Right cardiac atrium (tissue), 5 donors: Measurements from ENCODE around the gene MEGF8. TPM values are rescaled to one million over a fixed set of nuclear protein-coding genes. Genes with fewer than 3 reads are reported as not detected.
A peak's percentile ranks its signal among the peaks of the same experiment; 100 is the strongest.

Experiments
- ATAC-seq, 2 donors: fragments of 200-7000 bp; cut with Tn5 transposase; one replicate each; pipeline versions ENCODE4 v1.8.0 to v1.9.1; 2020; ENCODE audit warnings: moderate library complexity in 2 of 2, mild to moderate bottlenecking in 1 of 2
- DNase-seq, 3 donors: peaks; one replicate each; pipeline ENCODE4 v3.0.0-alpha.2; 2020
- H3K27ac ChIP-seq: one replicate; pipeline ENCODE4 v1.5.1; 2013; ENCODE audit warnings: mild to moderate bottlenecking, low read length, control low read depth, moderate library complexity
- H3K27me3 ChIP-seq: one replicate; pipeline ENCODE4 v1.6.1; 2013; ENCODE audit not compliant: control insufficient read depth, insufficient read depth
- H3K4me1 ChIP-seq: one replicate; pipeline ENCODE4 v1.6.1; 2013; ENCODE audit warnings: low read length; ENCODE audit not compliant: control insufficient read depth, insufficient read depth
- H3K4me3 ChIP-seq: one replicate; pipeline ENCODE4 v1.5.1; 2013; ENCODE audit warnings: low read length, control low read depth
- H3K9me3 ChIP-seq: one replicate; pipeline ENCODE4 v1.6.1; 2013; ENCODE audit warnings: low read length; ENCODE audit not compliant: control insufficient read depth
- WGBS: extraction: QIAGEN DNeasy Blood & Tissue Kit; methylation state at CpG from one replicate; pipeline ENCODE4 v1.1.7; 2013; 5-methylcytosine and 5-hydroxymethylcytosine counted together
- intact Hi-C, 4 donors: fragments of 100-400 bp; cut with DNase I; formaldehyde crosslinking; loops; one replicate each; pipeline versions ENCODE4 v1.11.0 to v1.14.0; 2022 to 2023
- polyA plus RNA-seq: library from polyadenylated mRNA; stranded (reverse); fragments of 200-250 nt; gene quantifications from one replicate; pipeline ENCODE4 v1.2.3, GENCODE V29; 2013
- total RNA-seq, 4 donors: library from RNA; stranded (reverse); fragmentation: NEBNext Ultra II Directional; extraction: Animal tissue kit (Norgen Biotek cat#: 25700); gene quantifications; one replicate each; pipeline ENCODE4 v1.2.1, GENCODE V29; 2021
- donor health status: healthy with polysubstance abuse.
- donor health status: DM: no; HTN: yes; CAD: no.
- donor health status: DM: no; HTN: no; CAD: no.
- donor health status: DM: no; HTN: yes; CAD: no; lungs with severe emphysema.
- donor health status: DM: yes; HTN: yes; CAD: no.

MEGF8 gene
- total and polyA plus RNA-seq, 5 donors = 28.6 to 36.3 (median 31.7) TPM

DNA sequence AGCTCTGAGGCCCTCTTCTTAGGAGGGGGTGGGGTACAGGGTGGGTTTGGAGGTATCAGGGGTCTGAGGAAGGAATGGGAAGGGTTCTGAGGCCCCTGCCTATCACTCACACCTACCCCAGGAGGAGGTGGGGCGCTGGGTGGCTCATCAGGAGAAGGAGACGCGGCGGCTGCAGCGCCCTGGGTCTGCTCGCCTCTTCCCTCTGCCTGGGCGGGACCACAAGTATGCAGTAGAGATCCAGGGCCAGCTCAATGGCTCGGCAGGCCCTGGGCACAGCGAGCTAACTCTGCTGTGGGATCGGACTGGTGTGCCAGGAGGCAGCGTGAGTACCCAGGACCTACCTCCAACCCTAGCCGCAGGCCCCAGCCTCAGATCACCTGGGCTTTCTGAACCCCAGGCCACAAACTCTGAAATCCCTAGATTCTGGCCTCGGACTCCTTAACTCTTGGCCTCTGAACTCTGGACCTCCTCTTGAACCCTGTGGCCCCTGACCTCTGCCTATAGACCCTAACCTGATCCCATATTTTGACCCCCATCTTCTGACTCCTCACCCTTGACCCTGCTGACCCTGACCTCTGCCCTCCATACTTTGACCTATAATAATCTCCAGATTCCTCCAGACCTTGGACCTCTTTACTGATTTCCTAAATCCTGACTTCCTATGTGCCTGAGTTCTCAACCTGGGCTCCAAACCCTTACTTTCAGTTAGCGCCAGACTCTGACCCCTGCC, 24.1 kb downstream of the MEGF8 start:
- H3K27me3 ChIP-seq = no peaks in the 10 kb centered on the region
- DNase-seq = no peak
- H3K4me3 ChIP-seq = no peak overlapping the region
- intact Hi-C loops = no loop called here
- no peaks in the 10 kb centered on the region for H3K9me3 ChIP-seq
- no peak for ATAC-seq
- 96% methylated on average over 14 of the region's 14 CpGs for WGBS
- H3K4me1 ChIP-seq = no peaks in the 10 kb centered on the region
- H3K27ac ChIP-seq = no peak overlapping the region

- intact Hi-C loops = no loop called here
- DNase-seq (no peak), ATAC-seq (no peak)
- Histone ChIP-seq H3K4me3 (no peak overlapping the region), H3K27me3 (no peaks in the 10 kb centered on the region), H3K27ac (no peak overlapping the region), H3K4me1 (no peaks in the 10 kb centered on the region), H3K9me3 (no peaks in the 10 kb centered on the region)
- 89% methylated on average over 3 of the region's 3 CpGs for WGBS
Measured at GRCh38 chr19:42350417-42350816, 25.0 kb downstream of the MEGF8 start.

GRCh38 chr19:42351079-42351735, 25.8 kb downstream of the MEGF8 start:
- no peaks in the 10 kb centered on the region for H3K4me1 ChIP-seq
- intact Hi-C loops = no loop called here
- peak in 1 of 2 donors; percentile 12 for ATAC-seq
- H3K27ac ChIP-seq = no peak overlapping the region
- H3K27me3 ChIP-seq = no peaks in the 10 kb centered on the region
- DNase-seq = no peak
- no peaks in the 10 kb centered on the region for H3K9me3 ChIP-seq
- no peak overlapping the region for H3K4me3 ChIP-seq
- 91% methylated on average over 21 of the region's 21 CpGs for WGBS

- no peak overlapping the region for H3K4me3 ChIP-seq
- H3K4me1 ChIP-seq = no peaks in the 10 kb centered on the region
- intact Hi-C loops = no loop called here
- ATAC-seq (no peak), DNase-seq (no peak)
- no peaks in the 10 kb centered on the region for H3K9me3 ChIP-seq
- no peak overlapping the region for H3K27ac ChIP-seq
- H3K27me3 ChIP-seq = no peaks in the 10 kb centered on the region
- WGBS = 89% methylated on average over 31 of the region's 31 CpGs
Measured at GRCh38 chr19:42352301-42353259, 27.1 kb downstream of the MEGF8 start.

GRCh38 chr19:42353341-42354015, 28.0 kb downstream of the MEGF8 start:
- intact Hi-C loops = no loop called here
- no peaks in the 10 kb centered on the region for H3K9me3 ChIP-seq
- no peak overlapping the region for H3K27ac ChIP-seq
- WGBS = 95% methylated on average over 29 of the region's 29 CpGs
- H3K4me1 ChIP-seq = no peaks in the 10 kb centered on the region
- DNase-seq (no peak), ATAC-seq (no peak)
- no peaks in the 10 kb centered on the region for H3K27me3 ChIP-seq
- H3K4me3 ChIP-seq = no peak overlapping the region

GRCh38 chr19:42355896-42356295, 30.5 kb downstream of the MEGF8 start:
- 92% methylated on average over 12 of the region's 12 CpGs for WGBS
- intact Hi-C loops = no loop called here
- no peaks in the 10 kb centered on the region for H3K27me3 ChIP-seq
- no peak overlapping the region for H3K4me3 ChIP-seq
- ATAC-seq (no peak), DNase-seq (peak in 1 of 3 donors; percentile 11)
- H3K4me1 ChIP-seq = no peaks in the 10 kb centered on the region
- H3K27ac ChIP-seq = no peak overlapping the region
- no peaks in the 10 kb centered on the region for H3K9me3 ChIP-seq

DNA sequence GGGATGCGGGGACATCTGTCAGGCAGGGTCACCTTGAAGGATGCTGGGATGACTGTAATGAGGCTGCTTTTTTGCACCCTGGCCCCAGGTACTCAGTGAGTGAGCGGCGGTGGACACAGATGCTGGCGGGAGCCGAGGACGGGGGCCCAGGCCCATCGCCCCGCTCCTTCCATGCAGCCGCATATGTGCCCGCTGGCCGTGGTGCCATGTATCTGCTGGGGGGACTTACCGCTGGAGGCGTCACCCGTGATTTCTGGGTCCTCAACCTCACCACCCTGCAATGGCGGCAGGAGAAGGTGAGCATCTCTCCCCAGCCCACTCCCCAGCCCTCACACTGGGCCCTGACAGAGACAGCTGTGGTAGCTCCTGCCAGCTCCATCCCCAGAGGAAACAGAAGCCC, 31.3 kb downstream of the MEGF8 start:
- H3K4me1 ChIP-seq = no peaks in the 10 kb centered on the region
- intact Hi-C loops = no loop called here
- H3K9me3 ChIP-seq = no peaks in the 10 kb centered on the region
- no peak for ATAC-seq
- no peaks in the 10 kb centered on the region for H3K27me3 ChIP-seq
- 98% methylated on average over 15 of the region's 15 CpGs for WGBS
- DNase-seq = peak in 1 of 3 donors; percentile 28
- no peak overlapping the region for H3K27ac ChIP-seq
- no peak overlapping the region for H3K4me3 ChIP-seq

- ATAC-seq (no peak), DNase-seq (peak in 2 of 3 donors; percentile 21 to 65)
- Histone ChIP-seq H3K27me3 (no peaks in the 10 kb centered on the region), H3K9me3 (no peaks in the 10 kb centered on the region), H3K4me3 (no peak overlapping the region), H3K4me1 (no peaks in the 10 kb centered on the region), H3K27ac (no peak overlapping the region)
- 92% methylated on average over 12 of the region's 12 CpGs for WGBS
- intact Hi-C loops = no loop called here
Measured at GRCh38 chr19:42357290-42357689, 31.9 kb downstream of the MEGF8 start.

- no peak for ATAC-seq
- intact Hi-C loops = no loop called here
- DNase-seq = peak in 1 of 3 donors; percentile 51
- no peaks in the 10 kb centered on the region for H3K27me3 ChIP-seq
- H3K4me3 ChIP-seq = no peak overlapping the region
- H3K27ac ChIP-seq = no peak overlapping the region
- H3K4me1 ChIP-seq = no peaks in the 10 kb centered on the region
- H3K9me3 ChIP-seq = peaks cover 1% of the 10 kb centered on the region
- 78% methylated on average over 16 of the region's 16 CpGs for WGBS
Measured at GRCh38 chr19:42360787-42361544, 35.5 kb downstream of the MEGF8 start.

DNA sequence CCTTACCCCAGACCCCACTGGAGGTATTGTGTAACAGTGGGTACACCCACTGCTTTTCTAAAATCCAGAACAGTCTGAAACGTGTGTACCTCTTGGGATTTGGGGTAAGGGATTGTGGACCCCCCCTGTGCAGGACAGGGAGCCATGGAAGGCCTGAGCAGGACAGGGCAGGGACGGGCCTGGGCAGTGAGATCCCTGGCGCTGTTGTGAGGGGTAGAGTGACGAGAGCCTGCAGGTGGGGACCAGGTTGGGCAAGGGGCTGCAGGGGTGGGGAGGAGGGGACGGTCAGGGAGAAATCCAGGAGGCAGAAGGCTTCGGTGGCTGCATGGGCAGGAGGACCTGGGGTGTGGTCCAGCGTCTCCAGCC, 36.1 kb downstream of the MEGF8 start:
- Histone ChIP-seq H3K4me3 (no peak overlapping the region), H3K9me3 (peaks cover 1% of the 10 kb centered on the region), H3K27ac (no peak overlapping the region), H3K27me3 (no peaks in the 10 kb centered on the region), H3K4me1 (no peaks in the 10 kb centered on the region)
- DNase-seq = no peak
- WGBS = 91% methylated on average over 7 of the region's 7 CpGs
- ATAC-seq = no peak
- intact Hi-C loops = no loop called here
